RKO (cell line): Measurements from ENCODE around the gene AGBL4.

Experiments
- DNase-seq: peaks from one replicate; pipeline ENCODE4 v3.0.0-alpha.2; 2016; ENCODE audit warnings: low spot score

Gene AGBL4

DNA sequence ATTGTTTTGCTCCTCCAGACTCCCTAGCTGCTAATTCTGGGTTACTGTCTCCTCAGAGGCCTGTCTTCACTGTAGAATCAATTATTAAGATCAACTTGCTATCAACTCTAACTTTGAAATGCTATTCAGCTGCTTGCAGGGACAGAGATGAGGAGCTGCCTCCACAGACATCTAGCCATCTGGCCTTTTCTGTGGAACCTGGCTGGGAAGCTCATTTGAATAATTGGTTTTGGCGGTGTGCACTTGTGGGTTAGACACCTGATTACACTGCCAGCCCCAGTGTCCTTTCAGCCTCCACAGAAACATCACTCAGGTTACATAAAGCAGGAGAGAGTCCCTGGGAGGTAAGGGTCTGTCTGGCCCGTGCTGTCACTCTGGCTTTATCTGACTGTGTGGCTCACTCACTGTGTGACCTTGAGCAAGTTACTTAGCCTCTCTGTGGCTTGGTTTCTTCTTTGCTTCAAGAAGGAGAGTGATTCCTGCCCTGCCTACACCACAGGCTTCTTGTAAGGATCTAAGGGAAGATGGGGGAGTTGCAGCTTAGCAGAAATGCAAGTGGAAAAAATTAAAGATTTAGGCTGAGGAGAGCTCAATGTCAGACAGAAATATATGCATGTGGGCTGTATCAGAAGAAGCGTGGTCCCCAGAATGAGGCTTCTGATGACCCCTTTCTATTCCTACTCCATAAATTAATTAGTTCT lies 1378.7 kb downstream of the AGBL4 start:
- no peak for DNase-seq

- DNase-seq, result no peak
Observed at GRCh38 chr1:48644190-48644900, 1379.4 kb downstream of the AGBL4 start.

GRCh38 chr1:48643193-48643592 lies 1380.6 kb downstream of the AGBL4 start:
- no peak for DNase-seq

- DNase-seq, result no peak
Observed at GRCh38 chr1:48640836-48641492, 1382.8 kb downstream of the AGBL4 start.

DNA sequence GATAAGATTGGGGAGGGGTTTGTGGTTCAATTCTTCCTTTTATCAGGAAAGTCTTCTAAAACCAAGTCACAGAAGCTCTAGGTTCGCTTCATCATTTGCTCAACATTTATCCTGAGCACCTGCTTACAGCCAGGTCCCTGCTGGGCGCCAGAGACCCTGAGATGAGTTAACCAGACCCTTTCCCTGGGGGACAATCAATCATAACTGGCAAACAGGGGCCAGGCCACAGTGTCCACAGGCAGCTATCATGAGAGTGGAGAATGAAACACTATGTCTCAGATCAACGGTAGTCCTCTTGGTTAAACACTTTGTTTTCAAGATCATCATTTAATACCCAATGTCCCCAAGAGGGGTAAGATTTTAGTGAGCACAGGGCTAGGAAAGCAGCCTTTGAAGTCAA lies 1393.9 kb downstream of the AGBL4 start:
- no peak for DNase-seq

- no peak for DNase-seq
Observed at GRCh38 chr1:48627486-48627885, 1396.3 kb downstream of the AGBL4 start.

DNA sequence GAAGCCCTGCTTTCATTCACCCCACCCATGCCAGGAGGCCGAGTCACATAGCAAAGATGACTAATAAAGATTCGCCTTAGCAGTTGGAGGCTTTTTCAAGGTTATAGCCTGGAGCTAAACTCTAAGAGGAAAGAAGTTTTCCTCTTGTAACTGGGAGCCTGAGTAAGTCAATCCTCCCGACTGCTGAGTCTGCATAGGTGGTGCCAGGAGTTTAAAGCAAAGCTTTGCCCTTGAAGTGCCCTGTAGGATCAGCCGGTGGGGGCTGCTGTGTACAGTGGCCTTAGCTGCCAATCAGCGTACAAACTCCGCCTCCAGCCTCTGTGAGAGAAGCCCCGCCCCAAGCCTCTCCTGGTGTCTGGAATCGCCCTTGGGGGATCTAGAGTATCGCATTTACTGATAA lies 1404.2 kb downstream of the AGBL4 start:
- DNase-seq, result no peak

GRCh38 chr1:48617252-48617651 lies 1406.5 kb downstream of the AGBL4 start:
- DNase-seq, result no peak

DNA sequence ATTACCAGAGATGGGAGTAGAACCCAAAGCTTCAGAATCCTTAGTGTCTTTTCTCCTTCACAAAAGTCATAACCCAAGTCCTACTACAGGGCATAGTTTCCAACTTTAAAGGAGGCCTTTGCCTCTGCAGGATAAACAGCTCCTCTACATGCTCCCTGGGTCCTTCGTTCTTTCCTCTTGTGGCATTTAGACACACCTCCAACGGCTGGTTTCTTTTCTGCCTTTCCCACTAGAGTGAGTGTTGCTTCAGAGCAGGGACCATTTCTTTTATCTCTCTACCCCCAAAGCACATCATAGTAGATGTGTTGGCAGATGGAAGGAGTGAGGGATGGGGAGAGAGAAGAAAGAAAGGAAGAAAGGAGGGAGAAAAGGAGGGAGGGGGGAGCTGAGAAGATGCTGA lies 1407.0 kb downstream of the AGBL4 start:
- DNase-seq, result no peak

GRCh38 chr1:48611841-48612240 lies 1411.9 kb downstream of the AGBL4 start:
- DNase-seq, result no peak

GRCh38 chr1:48610628-48611542 lies 1412.9 kb downstream of the AGBL4 start:
- no peak for DNase-seq

GRCh38 chr1:48608882-48609281 lies 1414.9 kb downstream of the AGBL4 start:
- DNase-seq, result no peak

DNA sequence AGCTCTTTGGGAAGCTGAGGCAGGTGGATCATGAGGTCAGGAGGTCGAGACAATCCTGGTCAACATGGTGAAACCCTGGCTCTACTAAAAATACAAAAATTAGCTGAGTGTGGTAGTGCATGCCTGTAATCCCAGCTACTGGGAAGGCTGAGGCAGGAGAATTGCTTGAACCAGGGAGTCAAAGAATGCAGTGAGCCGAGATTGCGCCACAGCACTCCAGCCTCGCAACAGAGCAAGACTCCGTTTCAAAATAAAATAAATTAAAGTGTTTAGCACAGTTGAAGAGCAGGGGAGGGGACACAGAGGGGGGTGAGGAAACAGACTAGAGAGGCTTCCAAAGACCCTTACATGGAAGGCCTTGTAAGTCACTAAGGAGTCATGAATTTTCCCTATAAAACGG lies 1420.5 kb downstream of the AGBL4 start:
- no peak for DNase-seq

DNA sequence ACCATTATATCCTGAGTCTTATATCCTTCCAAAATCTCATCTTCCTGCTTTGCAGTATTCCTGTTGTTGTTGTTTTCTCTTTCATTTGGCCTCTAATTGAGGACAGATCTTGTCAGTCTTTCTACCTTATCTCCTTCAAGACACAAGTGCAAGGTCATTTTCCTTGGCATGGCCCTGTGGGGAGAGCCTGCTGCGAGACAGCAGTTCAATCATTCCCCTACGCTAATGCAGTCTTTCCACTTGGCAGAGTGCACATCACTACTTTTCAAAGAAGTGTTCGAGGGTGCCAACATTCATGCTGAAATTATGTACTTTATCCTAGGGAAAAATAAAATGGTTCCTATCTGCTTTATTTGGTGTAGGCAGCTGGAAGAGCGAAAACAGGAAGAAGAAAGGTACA lies 1421.4 kb downstream of the AGBL4 start:
- no peak for DNase-seq

DNA sequence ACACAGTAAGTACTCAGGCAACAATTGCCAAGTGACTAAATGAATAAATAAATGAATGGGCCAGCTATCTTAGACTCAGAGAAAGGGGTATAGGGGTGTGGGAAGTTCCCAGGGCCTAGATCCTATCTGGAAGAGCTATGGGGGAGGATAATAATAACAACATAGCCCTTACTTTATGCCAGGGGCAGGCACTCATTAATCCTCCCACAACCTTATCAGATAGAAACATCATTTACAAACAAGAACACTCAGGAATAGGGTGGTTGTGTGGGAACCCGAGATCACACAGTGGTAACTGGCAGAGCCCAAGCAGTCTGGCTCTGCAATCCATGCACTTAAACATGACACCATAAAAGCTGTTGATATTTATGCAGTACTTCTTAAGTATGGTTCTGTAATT lies 1423.6 kb downstream of the AGBL4 start:
- DNase-seq, result no peak

DNA sequence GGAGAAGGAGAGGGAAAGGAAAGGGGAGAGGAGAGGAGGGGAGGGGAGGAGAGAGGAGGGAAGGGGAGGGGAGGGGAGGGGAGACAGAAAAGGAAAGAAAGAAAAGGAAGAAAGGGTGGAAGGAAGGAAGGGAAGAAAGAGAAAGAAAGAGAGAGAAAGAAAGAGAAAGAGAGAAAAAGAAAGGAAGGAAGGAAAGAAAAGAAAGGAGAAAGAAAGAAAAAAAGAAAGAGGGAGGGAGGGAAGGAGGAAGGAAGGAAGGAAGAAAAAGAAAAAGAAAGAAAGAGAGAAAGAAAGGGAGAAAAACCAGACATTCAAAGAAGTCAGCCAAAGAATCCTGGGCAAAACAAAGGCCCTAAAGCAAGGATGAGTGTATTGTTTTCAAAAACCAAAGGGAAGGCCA lies 1426.1 kb downstream of the AGBL4 start:
- no peak for DNase-seq

GRCh38 chr1:48596046-48596445 lies 1427.7 kb downstream of the AGBL4 start:
- no peak for DNase-seq

DNA sequence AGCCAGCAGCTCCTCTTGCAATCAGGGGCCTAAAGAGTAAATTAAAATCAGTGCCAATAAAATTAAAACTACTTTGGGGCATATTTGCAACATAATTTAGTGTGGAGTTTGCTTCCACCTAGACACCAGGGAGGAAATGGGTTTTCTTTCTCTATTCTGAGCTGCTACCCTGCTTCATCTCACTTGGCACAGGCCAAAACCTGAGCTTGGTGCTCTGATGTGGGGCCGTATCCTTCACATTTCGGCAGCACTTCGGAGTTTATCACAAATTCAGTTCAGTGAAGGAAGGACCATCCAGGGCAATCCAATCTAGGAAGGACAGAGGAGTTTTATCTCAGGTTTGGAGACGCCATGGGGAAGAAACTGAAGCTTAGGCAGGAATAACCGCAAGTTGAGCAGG lies 1428.1 kb downstream of the AGBL4 start:
- DNase-seq, result no peak

DNA sequence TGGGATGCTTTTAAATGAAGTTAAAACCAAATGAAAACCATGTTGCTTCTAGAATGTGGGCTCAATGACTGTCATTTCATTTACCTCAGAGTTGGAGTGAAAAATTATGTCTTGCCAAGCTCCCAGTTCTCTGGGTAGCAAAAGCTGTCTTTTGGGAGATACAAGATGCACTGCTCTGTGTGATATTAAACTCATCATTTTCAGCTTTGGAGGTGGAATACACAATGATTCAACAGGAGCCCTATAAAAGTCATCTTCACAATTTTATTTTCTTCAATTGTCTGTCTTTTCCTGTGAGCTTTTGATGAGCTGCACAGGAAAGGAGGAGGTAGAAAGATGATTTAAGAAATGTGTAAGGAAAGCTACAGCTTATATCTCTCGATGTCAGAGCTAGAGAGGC lies 1431.4 kb downstream of the AGBL4 start:
- DNase-seq, result no peak

DNA sequence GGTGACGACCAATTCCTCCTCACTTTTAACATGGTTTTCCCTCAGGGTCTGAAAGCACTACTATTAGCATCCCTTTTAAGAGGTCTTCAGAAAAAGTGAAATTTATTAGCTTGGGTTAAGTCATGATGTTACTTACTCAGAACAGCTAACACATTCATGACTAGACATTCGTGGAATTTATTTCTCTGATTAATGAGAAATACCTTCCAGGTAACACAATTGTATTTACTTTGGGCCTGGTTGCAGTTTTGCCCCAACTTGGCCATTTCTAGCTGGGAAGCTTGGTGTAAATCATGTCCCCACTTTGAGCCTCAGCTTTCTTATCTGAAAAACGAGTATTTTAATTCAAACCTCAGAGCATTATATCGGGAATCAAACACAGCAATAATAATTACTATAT lies 1432.6 kb downstream of the AGBL4 start:
- DNase-seq, result no peak

GRCh38 chr1:48588061-48588460 lies 1435.7 kb downstream of the AGBL4 start:
- DNase-seq, result no peak

- DNase-seq, result no peak
Observed at GRCh38 chr1:48582408-48582807, 1441.3 kb downstream of the AGBL4 start.
